HG02981 (cell line): Measurements from ENCODE around the gene ZNF407.

ENCODE experiments used
- ATAC-seq: cut with Tn5 transposase; IDR thresholded peaks from one replicate; pipeline ENCODE4 v1.9.1; 2021; ENCODE audit warnings: mild to moderate bottlenecking, moderate library complexity; ENCODE audit not compliant: unreplicated experiment

Gene ZNF407

GRCh38 chr18:74869904-74870863 lies 272.5 kb downstream of the ZNF407 start:
- ATAC-seq = peak; percentile 82

- ATAC-seq = peak; percentile 4
Measured at GRCh38 chr18:74870950-74871349, 273.3 kb downstream of the ZNF407 start.

- no peak for ATAC-seq
Measured at GRCh38 chr18:74873629-74874028, 276.0 kb downstream of the ZNF407 start.

- no peak for ATAC-seq
Measured at GRCh38 chr18:74874351-74874750, 276.7 kb downstream of the ZNF407 start.

GRCh38 chr18:74876630-74877243 lies 279.1 kb downstream of the ZNF407 start:
- ATAC-seq = no peak

GRCh38 chr18:74878267-74878666 lies 280.6 kb downstream of the ZNF407 start:
- no peak for ATAC-seq

- ATAC-seq = no peak
Measured at GRCh38 chr18:74880706-74881278, 283.1 kb downstream of the ZNF407 start.

GRCh38 chr18:74892066-74892627 lies 294.5 kb downstream of the ZNF407 start:
- no peak for ATAC-seq

GRCh38 chr18:74895686-74896085 lies 298.0 kb downstream of the ZNF407 start:
- no peak for ATAC-seq

GRCh38 chr18:74896390-74896991 lies 298.8 kb downstream of the ZNF407 start:
- ATAC-seq = peak; percentile 89

GRCh38 chr18:74897971-74898657 lies 300.4 kb downstream of the ZNF407 start:
- no peak for ATAC-seq

- no peak for ATAC-seq
Measured at GRCh38 chr18:74898965-74899364, 301.3 kb downstream of the ZNF407 start.

- no peak for ATAC-seq
Measured at GRCh38 chr18:74899554-74899953, 301.9 kb downstream of the ZNF407 start.

GRCh38 chr18:74901362-74902146 lies 303.9 kb downstream of the ZNF407 start:
- ATAC-seq = no peak

- ATAC-seq = no peak
Measured at GRCh38 chr18:74902147-74902455, 304.4 kb downstream of the ZNF407 start.

- ATAC-seq = no peak
Measured at GRCh38 chr18:74905247-74905646, 307.6 kb downstream of the ZNF407 start.

- no peak for ATAC-seq
Measured at GRCh38 chr18:74906184-74906583, 308.5 kb downstream of the ZNF407 start.

GRCh38 chr18:74914052-74914591 lies 316.5 kb downstream of the ZNF407 start:
- no peak for ATAC-seq

GRCh38 chr18:74914648-74915047 lies 317.0 kb downstream of the ZNF407 start:
- no peak for ATAC-seq
